Body of pancreas (tissue), 4 donors: Measurements from ENCODE around the gene ANKRD9. TPM values are rescaled to one million over a fixed set of nuclear protein-coding genes. Genes with fewer than 3 reads are reported as not detected.

Experiments used
- ATAC-seq: fragments of 150-250 bp; one replicate; pipeline ENCODE4 v1.9.1; 2016
- DNase-seq, 4 donors: peaks; one replicate each; pipeline ENCODE4 v3.0.0-alpha.2; 2019
- H3K27ac ChIP-seq, 4 donors: fragments of 200-600 bp; sonication (generic); 1 replicate in 3 of 4; 2 replicates in 1 of 4; pipeline versions ENCODE4 v1.5.1 to v1.6.1; 2016 to 2019; ENCODE audit warnings: mild to moderate bottlenecking in 1 of 4, mixed read lengths in 1 of 4, moderate library complexity in 1 of 4
- H3K27me3 ChIP-seq, 2 donors: fragments of 200-600 bp; sonication (generic); one replicate each; pipeline ENCODE4 v1.6.0; 2016; ENCODE audit warnings: mild to moderate bottlenecking in 1 of 2
- H3K36me3 ChIP-seq, 2 donors: fragments of 200-600 bp; sonication (generic); replicated peaks in 1 of 2; 2 replicates each; pipeline ENCODE4 v1.5.1; 2016; ENCODE audit warnings: low read depth in 2 of 2; ENCODE audit not compliant: insufficient read depth in 1 of 2
- H3K4me1 ChIP-seq: fragments of 200-600 bp; sonication (generic); one replicate; pipeline ENCODE4 v1.6.0; 2016
- H3K4me3 ChIP-seq, 2 donors: fragments of 200-600 bp; sonication (generic); 1 replicate in 1 of 2; 2 replicates in 1 of 2; pipeline ENCODE4 v1.5.1; 2016 to 2019
- H3K9me3 ChIP-seq, 3 donors: fragments of 200-600 bp; sonication (generic); 1 replicate in 2 of 3; 2 replicates in 1 of 3; pipeline ENCODE4 v1.5.1; 2016
- POLR2A ChIP-seq, 3 donors: fragments of 450-650 bp; IDR thresholded peaks; one replicate each; pipeline ENCODE4 v1.6.1; 2016; ENCODE audit warnings: antibody characterized with exemption in 3 of 3, mild to moderate bottlenecking in 2 of 3
- WGBS, 2 donors: methylation state at CpG; one replicate each; pipeline ENCODE4 v1.1.5; 2017; 5-methylcytosine and 5-hydroxymethylcytosine counted together
- intact Hi-C: fragments of 100-400 bp; cut with DNase I; formaldehyde crosslinking; loops from one replicate; pipeline ENCODE4 v1.15.1; 2023
- total RNA-seq, 2 donors: library from RNA; depleted of rRNA; stranded (reverse); fragments of >200 nt; gene quantifications; one replicate each; pipeline ENCODE4 v1.1.0, GENCODE V29; 2016
- TF ChIP-seq, protein P1 (sequence below), 7 experiments: fragments of 450-650 bp in 4 of 7; fragments of 200-600 bp in 3 of 7; sonication (generic) in 3 of 7; IDR thresholded peaks; one replicate each; pipeline ENCODE4 v1.5.1; 2016 to 2019; ENCODE audit warnings: antibody characterized with exemption in 7 of 7

ANKRD9 gene, protein sequence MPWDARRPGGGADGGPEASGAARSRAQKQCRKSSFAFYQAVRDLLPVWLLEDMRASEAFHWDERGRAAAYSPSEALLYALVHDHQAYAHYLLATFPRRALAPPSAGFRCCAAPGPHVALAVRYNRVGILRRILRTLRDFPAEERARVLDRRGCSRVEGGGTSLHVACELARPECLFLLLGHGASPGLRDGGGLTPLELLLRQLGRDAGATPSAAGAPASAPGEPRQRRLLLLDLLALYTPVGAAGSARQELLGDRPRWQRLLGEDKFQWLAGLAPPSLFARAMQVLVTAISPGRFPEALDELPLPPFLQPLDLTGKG
- total RNA-seq, result 10 to 100 TPM; 49.8 to 87.7 TPM

DNA sequence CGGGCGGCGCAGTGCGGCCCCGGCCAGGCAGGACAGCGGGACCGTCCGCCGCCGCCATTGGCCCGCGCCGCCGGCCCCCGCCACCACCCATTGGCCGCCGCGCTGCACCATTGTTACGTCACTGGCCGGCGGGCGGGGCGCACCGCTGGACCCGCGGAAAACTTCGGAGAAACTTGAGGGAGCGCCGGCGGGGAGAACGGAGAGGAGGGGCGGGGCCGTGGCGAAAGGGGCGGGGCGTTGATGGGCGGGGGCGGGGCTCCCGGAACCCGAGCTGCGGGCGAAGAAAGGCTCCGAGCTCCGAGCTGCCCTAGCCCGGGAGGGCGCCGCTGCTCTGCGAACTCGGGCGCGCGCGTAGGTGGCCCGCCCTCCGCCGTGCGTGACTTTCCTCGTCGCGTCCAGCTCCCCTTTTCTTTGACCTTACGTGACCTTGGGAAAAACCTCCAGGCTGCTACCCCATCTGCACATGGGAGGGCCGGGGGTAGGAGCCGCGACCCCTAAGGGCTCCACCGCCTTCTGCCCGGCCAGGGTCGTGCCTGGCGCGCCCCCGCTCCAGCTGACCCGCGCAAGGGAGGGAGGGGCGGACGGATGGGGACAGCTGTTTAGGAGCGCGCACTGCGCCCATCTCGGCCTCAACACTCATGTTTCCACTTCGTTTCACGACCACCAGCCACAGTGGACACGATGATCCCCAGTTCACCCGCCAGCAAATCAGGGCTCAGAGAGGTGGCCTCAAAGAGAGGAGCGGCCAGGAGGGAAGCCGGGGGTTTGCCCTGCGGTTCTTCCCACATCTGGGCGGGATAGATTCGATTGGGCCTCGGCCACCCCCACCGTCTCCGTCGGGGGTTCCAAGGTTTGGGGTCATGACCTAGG lies at the start of gene ANKRD9:
Gene ANKRD9 (minus strand): TSS at position 31 of the 870 bp plus-strand sequence. CDS start 1,887 bp downstream, outside the sequence.
- ATAC-seq (peak; percentile 88), DNase-seq (peak; percentile 95 to 96 (median 96))
- intact Hi-C loops, result no loop called here
- Histone ChIP-seq H3K4me1 (peaks cover 24% of the 10 kb centered on the region), H3K27ac (peak within 1 kb of the TSS; percentile 55 to 86 (median 82)), H3K9me3 (no peaks in the 10 kb centered on the region), H3K4me3 (peak within 1 kb of the TSS; percentile 56 to 62), H3K27me3 (no peaks in the 10 kb centered on the region), H3K36me3 (no peaks in the 10 kb centered on the region)
- TF ChIP-seq POLR2A (IDR thresholded peaks at IDR 0.05), result peak; percentile 32 to 58 (median 50)
- TF ChIP-seq, protein P1, sequence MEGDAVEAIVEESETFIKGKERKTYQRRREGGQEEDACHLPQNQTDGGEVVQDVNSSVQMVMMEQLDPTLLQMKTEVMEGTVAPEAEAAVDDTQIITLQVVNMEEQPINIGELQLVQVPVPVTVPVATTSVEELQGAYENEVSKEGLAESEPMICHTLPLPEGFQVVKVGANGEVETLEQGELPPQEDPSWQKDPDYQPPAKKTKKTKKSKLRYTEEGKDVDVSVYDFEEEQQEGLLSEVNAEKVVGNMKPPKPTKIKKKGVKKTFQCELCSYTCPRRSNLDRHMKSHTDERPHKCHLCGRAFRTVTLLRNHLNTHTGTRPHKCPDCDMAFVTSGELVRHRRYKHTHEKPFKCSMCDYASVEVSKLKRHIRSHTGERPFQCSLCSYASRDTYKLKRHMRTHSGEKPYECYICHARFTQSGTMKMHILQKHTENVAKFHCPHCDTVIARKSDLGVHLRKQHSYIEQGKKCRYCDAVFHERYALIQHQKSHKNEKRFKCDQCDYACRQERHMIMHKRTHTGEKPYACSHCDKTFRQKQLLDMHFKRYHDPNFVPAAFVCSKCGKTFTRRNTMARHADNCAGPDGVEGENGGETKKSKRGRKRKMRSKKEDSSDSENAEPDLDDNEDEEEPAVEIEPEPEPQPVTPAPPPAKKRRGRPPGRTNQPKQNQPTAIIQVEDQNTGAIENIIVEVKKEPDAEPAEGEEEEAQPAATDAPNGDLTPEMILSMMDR (IDR thresholded peaks at IDR 0.05), result no peak
- 5 to 27% methylated on average over 18 to 75 of the region's 91 CpGs for WGBS, 2 donors

DNA sequence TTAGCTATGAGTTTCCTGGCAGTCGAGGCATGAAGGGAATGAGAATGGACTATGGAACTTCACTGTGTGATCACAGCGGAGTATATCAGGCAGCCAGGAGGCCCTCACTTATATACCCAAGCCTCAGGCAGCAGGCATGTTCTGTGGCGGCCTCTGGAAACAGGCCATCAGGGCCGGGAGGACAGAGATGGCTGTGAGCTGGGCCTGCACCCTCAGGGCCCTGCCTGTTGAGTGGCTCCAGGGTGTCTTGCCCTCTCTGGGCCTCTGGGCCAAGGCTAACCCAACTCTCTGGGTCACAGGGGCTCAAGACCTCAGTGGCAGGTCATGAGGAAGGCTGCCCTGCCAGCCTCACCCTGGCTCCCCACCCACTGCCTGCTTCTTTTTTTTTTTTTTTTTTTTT lies 49.0 kb upstream of the ANKRD9 start:
- intact Hi-C loops, result no loop called here
- no peak for DNase-seq
- Histone ChIP-seq H3K4me1 (peaks cover 10% of the 10 kb centered on the region), H3K4me3 (no peak overlapping the region), H3K27ac (no peak overlapping the region), H3K9me3 (no peaks in the 10 kb centered on the region), H3K36me3 (no peaks in the 10 kb centered on the region), H3K27me3 (no peaks in the 10 kb centered on the region)
- TF ChIP-seq, protein P1 (IDR thresholded peaks at IDR 0.05), result no peak
- TF ChIP-seq POLR2A (IDR thresholded peaks at IDR 0.05), result no peak
- 57 to 72% methylated on average over 4 of the region's 4 CpGs for WGBS, 2 donors
- ATAC-seq, result no peak

DNA sequence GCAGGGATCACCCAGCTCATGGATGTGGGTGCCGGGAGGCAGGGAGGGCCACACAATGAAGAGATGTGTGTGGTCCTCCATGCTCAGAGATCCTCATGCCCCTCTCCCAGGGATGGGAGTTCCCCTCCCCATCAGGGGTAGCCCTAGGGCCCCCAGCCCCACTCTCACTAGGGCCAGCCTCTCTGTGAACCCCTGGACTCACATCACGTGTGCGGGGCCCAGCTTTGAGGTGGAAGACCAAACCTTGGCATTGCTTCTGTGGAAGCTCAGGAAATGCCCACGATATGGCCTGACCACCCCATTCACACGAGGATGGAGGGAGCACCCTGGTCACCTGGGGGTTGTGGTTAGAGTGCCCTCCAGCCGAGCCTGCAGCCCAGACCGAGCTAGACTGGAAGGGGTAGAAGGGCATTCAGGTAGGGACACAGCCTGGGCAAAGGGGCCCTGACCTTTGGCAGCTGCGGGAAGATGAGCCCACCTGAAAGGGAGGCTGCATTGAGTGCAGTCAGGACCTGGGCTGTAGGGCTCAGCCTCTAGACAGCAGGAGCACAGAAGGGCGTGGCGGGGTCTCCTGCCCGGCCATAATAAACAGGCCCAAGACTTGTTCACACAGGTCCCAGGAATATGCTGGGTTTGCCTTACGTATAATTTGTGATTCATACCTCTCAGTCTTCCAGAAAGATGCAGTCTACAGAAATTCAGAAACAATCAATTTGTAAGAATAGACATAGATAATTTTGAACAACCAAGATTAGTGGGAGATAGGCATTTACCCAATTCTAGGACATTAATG lies 48.1 kb upstream of the ANKRD9 start:
- ATAC-seq, result no peak
- DNase-seq, result no peak
- Histone ChIP-seq H3K9me3 (no peaks in the 10 kb centered on the region), H3K4me1 (peaks cover 10% of the 10 kb centered on the region), H3K27me3 (no peaks in the 10 kb centered on the region), H3K36me3 (no peaks in the 10 kb centered on the region), H3K4me3 (no peak overlapping the region), H3K27ac (no peak overlapping the region)
- intact Hi-C loops, result no loop called here
- 76 to 93% methylated on average over 4 to 9 of the region's 12 CpGs for WGBS, 2 donors
- TF ChIP-seq, protein P1 (IDR thresholded peaks at IDR 0.05), result no peak
- no peak for TF ChIP-seq POLR2A (IDR thresholded peaks at IDR 0.05)

DNA sequence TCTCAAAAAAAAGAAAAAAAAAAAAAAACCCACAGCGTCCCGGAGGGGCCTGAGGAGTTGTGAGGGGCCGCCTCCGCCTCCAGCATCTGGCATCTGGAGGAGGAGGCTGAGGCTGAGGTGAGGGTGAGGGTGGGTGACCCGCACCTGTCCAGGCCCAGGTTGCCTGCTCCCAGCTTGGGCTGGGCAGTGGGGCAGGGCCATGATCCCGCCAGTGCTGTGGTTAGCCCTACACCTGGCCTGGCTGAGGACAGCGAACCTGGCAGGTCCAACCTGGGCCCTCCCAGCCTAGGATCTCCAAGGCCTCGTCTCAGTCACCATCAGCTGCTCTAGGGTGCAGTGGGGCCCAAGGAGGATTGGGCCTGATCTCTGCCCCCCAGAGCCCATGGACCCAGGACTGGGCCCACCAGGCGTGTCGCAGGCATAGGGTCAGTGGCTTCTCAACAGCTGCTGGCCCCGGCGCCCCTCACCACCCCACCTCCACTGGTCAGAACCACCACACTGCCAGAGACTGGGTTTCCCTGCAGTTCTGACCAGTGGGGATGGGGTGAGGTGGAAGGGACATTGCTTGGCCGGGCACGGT lies 46.6 kb upstream of the ANKRD9 start:
- Histone ChIP-seq H3K4me1 (peaks cover 10% of the 10 kb centered on the region), H3K36me3 (no peaks in the 10 kb centered on the region), H3K4me3 (no peak overlapping the region), H3K27ac (no peak overlapping the region), H3K9me3 (no peaks in the 10 kb centered on the region), H3K27me3 (no peaks in the 10 kb centered on the region)
- TF ChIP-seq, protein P1 (IDR thresholded peaks at IDR 0.05), result no peak
- no peak for TF ChIP-seq POLR2A (IDR thresholded peaks at IDR 0.05)
- DNase-seq (no peak), ATAC-seq (no peak)
- intact Hi-C loops, result no loop called here
- 95 to 98% methylated on average over 6 to 14 of the region's 14 CpGs for WGBS, 2 donors
